Measurements from ENCODE around the gene KCTD8.

The KCTD8 gene

DNA sequence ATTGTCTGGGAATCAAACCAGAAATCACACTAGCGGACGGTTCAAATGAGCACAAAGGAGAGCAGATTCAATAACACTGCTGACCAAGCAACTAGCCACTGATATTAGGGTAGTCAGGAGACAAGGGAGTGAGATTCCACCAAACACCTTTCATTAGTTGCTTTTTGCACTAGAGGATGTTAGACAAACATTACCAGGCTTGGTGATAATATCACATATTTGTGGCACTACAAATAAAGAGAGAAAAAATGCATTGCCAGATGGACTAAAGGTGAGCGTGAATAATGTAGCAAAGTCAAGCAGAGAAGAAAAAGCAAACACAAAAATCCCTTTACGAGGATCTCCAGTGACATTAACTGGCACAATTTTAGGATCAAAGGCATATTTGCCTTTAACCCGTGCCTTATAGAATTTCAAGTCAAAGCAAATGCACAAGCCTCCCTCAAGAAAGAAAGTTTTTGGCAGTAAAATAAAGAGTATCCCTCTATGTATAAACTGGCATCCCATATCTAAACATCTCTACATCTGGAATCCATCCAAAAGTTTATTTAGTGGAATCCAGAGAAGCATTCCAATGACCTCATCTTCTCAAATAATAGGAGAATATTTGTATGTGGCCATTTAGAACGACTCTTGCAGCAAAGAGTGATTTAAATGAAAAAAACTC lies 290.9 kb downstream of the KCTD8 start:
- Histone ChIP-seq H3K79me2 (no peaks in the 10 kb centered on the region), H3K36me3 (ENCODE audit: control insufficient read depth, insufficient read depth, low read length) (no peaks in the 10 kb centered on the region), H3K4me1 (no peaks in the 10 kb centered on the region), H3K27ac (no peak overlapping the region), H3K4me2 (ENCODE audit: low read length) (no peak overlapping the region), H3K27me3 (ENCODE audit: control insufficient read depth, insufficient read depth, low read length) (no peaks in the 10 kb centered on the region), H3K9ac (no peak overlapping the region), H3K4me3 (ENCODE audit: low read depth, low read length) (no peak overlapping the region), H2AFZ (no peak overlapping the region), H3K9me3 (ENCODE audit: control insufficient read depth, low read length) (no peaks in the 10 kb centered on the region)
- TF ChIP-seq, protein P1, sequence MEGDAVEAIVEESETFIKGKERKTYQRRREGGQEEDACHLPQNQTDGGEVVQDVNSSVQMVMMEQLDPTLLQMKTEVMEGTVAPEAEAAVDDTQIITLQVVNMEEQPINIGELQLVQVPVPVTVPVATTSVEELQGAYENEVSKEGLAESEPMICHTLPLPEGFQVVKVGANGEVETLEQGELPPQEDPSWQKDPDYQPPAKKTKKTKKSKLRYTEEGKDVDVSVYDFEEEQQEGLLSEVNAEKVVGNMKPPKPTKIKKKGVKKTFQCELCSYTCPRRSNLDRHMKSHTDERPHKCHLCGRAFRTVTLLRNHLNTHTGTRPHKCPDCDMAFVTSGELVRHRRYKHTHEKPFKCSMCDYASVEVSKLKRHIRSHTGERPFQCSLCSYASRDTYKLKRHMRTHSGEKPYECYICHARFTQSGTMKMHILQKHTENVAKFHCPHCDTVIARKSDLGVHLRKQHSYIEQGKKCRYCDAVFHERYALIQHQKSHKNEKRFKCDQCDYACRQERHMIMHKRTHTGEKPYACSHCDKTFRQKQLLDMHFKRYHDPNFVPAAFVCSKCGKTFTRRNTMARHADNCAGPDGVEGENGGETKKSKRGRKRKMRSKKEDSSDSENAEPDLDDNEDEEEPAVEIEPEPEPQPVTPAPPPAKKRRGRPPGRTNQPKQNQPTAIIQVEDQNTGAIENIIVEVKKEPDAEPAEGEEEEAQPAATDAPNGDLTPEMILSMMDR (IDR thresholded peaks at IDR 0.05), result no peak

- TF ChIP-seq, protein P1 (IDR thresholded peaks at IDR 0.05), result no peak
- H3K27me3 ChIP-seq (ENCODE audit: control insufficient read depth, insufficient read depth, low read length), result no peaks in the 10 kb centered on the region
- H3K27ac ChIP-seq, result no peak overlapping the region
- no peaks in the 10 kb centered on the region for H3K36me3 ChIP-seq (ENCODE audit: control insufficient read depth, insufficient read depth, low read length)
- H3K9me3 ChIP-seq (ENCODE audit: control insufficient read depth, low read length), result no peaks in the 10 kb centered on the region
- H2AFZ ChIP-seq, result no peak overlapping the region
- H3K79me2 ChIP-seq, result no peaks in the 10 kb centered on the region
- H3K9ac ChIP-seq, result no peak overlapping the region
- H3K4me1 ChIP-seq, result no peaks in the 10 kb centered on the region
- no peak overlapping the region for H3K4me3 ChIP-seq (ENCODE audit: low read depth, low read length)
- H3K4me2 ChIP-seq (ENCODE audit: low read length), result no peak overlapping the region
Observed at GRCh38 chr4:44150091-44150576, 298.5 kb downstream of the KCTD8 start.

DNA sequence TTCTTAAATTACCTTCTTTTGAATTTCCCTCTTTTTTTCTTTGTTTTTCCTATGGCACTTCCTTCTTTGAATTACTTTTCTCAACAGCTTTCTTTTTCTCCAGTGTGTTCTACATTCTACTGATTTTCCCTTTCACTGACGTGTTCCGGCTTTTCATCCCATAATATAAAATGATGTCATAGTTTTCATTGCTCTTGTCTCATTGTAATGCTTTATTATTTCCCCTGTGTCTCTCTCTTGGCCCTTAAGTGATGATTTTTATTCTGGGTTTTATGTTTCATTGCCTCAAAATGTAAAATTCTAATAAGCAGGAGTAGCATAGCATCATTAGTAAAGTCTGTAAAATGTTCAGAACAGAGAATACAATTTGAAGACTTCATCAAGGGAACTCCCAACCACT lies 299.3 kb downstream of the KCTD8 start:
- TF ChIP-seq, protein P1 (IDR thresholded peaks at IDR 0.05), result no peak

GRCh38 chr4:44147571-44148075 lies 301.0 kb downstream of the KCTD8 start:
- H3K9ac ChIP-seq, result no peak overlapping the region
- no peaks in the 10 kb centered on the region for H3K27me3 ChIP-seq (ENCODE audit: control insufficient read depth, insufficient read depth, low read length)
- H3K79me2 ChIP-seq, result no peaks in the 10 kb centered on the region
- H3K36me3 ChIP-seq (ENCODE audit: control insufficient read depth, insufficient read depth, low read length), result no peaks in the 10 kb centered on the region
- no peak overlapping the region for H3K4me3 ChIP-seq (ENCODE audit: low read depth, low read length)
- no peak overlapping the region for H3K27ac ChIP-seq
- no peak overlapping the region for H2AFZ ChIP-seq
- TF ChIP-seq, protein P1 (IDR thresholded peaks at IDR 0.05), result no peak
- H3K9me3 ChIP-seq (ENCODE audit: control insufficient read depth, low read length), result no peaks in the 10 kb centered on the region
- no peaks in the 10 kb centered on the region for H3K4me1 ChIP-seq
- H3K4me2 ChIP-seq (ENCODE audit: low read length), result no peak overlapping the region

More for the DNA sequence above, 299.3 kb downstream of the KCTD8 start:
- Histone ChIP-seq H3K9ac (no peak overlapping the region), H3K4me2 (ENCODE audit: low read length) (no peak overlapping the region), H3K9me3 (ENCODE audit: control insufficient read depth, low read length) (no peaks in the 10 kb centered on the region), H3K79me2 (no peaks in the 10 kb centered on the region), H3K27me3 (ENCODE audit: control insufficient read depth, insufficient read depth, low read length) (no peaks in the 10 kb centered on the region), H3K36me3 (ENCODE audit: control insufficient read depth, insufficient read depth, low read length) (no peaks in the 10 kb centered on the region), H3K4me1 (no peaks in the 10 kb centered on the region), H3K4me3 (ENCODE audit: low read depth, low read length) (no peak overlapping the region), H2AFZ (no peak overlapping the region), H3K27ac (no peak overlapping the region)

- Histone ChIP-seq H3K4me2 (ENCODE audit: low read length) (no peak overlapping the region), H2AFZ (no peak overlapping the region), H3K4me3 (ENCODE audit: low read depth, low read length) (no peak overlapping the region), H3K36me3 (ENCODE audit: control insufficient read depth, insufficient read depth, low read length) (no peaks in the 10 kb centered on the region), H3K79me2 (no peaks in the 10 kb centered on the region), H3K27me3 (ENCODE audit: control insufficient read depth, insufficient read depth, low read length) (no peaks in the 10 kb centered on the region), H3K4me1 (no peaks in the 10 kb centered on the region), H3K9me3 (ENCODE audit: control insufficient read depth, low read length) (no peaks in the 10 kb centered on the region), H3K9ac (no peak overlapping the region), H3K27ac (no peak overlapping the region)
- TF ChIP-seq, protein P1 (IDR thresholded peaks at IDR 0.05), result no peak
Observed at GRCh38 chr4:44146516-44146915, 302.1 kb downstream of the KCTD8 start.
